HG03135 (cell line): ENCODE measurements around the gene TPX2.

ENCODE experiments used
- ATAC-seq: cut with Tn5 transposase; IDR thresholded peaks from one replicate; pipeline ENCODE4 v1.9.1; 2021; ENCODE audit warnings: mild to moderate bottlenecking, moderate library complexity; ENCODE audit not compliant: unreplicated experiment

Gene TPX2

DNA sequence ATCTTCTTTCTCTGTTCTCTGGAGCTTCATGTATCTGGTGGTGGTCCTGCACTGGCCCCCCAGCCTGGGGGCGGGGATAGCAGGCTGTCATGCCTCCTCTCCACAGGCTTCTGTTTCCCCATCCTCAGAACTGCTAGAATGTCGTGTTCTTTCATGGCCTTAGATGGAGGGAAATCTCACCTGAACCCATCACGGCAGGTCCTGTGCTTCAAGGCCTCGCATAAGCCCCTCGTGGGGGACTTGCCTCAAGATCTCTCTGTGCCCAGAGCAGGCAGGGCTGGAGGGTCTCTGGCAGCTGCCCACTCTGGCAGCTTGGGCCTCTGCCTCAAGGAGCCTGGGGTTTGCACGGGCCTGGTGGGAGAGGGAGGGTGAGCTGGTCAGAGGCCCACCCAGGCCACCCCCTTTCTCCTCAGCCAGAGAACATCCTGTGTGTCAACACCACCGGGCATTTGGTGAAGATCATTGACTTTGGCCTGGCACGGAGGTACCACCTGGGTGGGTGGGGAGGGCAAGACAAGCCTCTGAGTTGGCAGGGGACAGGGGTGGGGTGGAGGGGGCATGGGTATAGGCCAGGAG is 91.4 kb downstream of the TPX2 start:
- ATAC-seq = no peak

DNA sequence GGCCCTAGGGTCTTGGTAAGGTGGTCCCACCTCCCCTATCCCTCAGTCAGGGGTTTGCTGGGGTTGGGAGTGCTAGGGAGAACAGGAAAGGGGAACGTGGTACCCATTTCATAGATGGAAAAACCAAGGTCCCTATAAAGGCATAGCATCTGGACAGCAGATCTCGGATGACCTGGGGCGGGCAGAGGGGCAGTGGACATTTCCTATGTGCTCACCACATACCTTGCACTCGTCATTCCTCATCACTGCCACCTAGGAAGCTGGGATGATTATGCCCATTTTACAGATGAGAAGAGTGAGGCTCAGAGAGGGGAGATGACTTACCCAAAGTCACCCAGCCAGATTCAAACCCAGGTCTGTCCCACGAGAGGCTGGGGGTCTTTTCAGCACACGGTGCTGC is 92.1 kb downstream of the TPX2 start:
- ATAC-seq = no peak

GRCh38 chr20:31831771-31832306 is 92.7 kb downstream of the TPX2 start:
- ATAC-seq = no peak

DNA sequence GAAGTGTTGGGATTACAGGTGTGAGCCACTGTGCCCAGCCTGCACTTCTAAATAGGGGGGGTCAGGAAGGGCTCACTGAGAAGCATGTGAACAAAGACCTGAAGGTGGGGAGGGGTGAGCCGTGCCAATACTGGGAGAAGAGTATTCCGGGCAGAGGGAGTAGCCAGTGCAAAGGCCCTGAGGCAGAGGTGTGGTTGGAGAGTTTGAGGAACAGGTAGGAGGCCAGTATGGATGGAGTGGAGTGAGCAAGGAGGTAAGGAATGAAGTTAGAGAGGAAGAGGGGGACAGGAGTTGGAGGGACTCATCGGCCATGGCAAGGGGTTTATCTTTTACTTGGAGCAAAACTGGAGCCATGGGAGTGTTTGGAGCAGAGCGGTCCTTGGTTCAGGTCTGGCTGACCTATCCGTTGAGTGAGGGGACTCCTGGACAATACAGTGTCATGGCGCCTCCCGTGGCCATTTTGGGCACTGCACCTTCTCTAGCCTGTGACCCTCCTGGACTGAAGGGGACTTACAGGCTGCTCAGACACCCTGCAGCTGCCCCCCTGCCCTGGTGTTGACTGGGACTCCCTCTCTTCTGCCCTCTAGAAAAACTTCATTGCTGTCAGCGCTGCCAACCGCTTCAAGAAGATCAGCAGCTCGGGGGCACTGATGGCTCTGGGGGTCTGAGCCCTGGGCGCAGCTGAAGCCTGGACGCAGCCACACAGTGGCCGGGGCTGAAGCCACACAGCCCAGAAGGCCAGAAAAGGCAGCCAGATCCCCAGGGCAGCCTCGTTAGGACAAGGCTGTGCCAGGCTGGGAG is 94.2 kb downstream of the TPX2 start:
- ATAC-seq = no peak

- no peak for ATAC-seq
Observed at GRCh38 chr20:31833931-31834521, 94.9 kb downstream of the TPX2 start.

GRCh38 chr20:31835554-31835953 is 96.5 kb downstream of the TPX2 start:
- ATAC-seq = peak; percentile 16

DNA sequence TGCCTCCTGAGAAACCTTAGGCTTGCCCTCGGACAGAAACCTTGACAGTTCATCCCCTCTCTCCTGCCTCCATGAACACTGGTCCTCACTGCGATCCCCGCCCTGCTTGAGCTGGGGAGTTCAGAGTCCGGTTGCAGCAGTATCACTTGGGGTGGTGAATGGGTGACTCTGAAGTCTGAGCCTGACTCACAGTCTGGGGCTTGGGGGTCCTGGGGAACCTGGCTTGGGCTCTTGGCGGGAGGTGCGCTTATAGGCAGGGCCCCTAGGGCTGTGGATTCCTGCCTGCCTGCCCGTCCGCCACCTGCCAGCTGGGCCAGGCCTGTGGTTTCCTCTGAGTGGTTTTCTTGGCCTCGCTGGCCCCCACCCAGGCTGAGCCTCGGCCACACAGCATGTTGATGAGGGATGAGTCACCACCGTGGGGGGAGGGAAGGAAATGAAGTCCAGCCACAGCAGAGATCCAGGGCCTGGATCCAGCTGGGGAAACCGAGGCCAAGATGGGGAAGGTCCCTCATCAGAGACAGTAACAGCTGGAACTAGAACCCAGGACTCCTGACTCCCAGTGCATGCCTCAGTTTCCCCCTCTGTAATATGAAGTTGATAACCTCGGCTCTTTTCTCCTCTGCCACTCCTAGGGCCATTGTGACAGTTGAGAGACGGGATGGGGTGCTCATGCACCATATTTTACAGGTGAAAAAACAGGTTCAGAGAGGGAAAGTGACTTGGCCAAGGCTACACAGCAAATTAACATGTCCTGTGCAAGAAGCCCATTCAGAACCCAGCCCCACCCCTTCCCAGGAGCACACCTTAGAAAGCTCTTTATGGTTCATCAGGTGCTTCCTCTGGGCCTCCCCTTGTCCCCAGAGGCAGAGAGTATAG is 97.1 kb downstream of the TPX2 start:
- peak; percentile 68 for ATAC-seq

DNA sequence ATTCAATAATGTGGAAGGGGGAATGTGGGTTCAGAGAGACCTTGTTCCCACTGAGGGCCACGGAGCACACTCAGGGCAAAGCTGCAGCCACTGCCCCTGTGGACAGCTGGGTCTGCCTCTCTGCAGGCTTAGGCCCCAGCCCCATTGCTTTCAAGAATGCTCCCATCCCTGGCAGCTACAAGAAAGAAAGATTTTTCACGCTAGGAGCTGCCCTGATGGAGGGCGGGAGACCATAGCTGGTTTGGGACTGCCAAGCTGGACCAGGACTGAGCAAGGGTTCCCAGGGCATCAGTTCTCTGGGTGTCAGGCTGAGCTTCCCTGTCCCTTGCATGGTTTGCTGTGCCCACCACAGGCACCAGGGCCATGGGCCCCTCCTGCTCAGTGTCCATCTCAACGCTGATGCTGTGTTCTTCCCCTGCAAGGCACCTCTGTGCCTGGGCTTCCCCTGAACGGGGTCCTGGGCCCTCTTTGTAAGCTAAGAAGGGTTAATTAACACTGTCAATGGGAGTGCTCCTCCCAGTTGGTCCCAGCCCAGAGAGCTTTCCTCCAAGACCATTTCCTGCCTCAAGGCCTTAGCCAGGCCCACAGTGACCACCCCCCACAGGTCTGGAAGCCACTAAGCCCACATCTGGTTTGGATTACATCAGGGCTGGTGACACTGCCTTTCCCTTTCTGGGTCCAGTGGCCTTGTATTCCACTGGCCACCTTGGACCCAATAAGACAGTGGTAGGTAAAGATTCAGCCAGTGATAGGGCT is 97.9 kb downstream of the TPX2 start:
- ATAC-seq = no peak

DNA sequence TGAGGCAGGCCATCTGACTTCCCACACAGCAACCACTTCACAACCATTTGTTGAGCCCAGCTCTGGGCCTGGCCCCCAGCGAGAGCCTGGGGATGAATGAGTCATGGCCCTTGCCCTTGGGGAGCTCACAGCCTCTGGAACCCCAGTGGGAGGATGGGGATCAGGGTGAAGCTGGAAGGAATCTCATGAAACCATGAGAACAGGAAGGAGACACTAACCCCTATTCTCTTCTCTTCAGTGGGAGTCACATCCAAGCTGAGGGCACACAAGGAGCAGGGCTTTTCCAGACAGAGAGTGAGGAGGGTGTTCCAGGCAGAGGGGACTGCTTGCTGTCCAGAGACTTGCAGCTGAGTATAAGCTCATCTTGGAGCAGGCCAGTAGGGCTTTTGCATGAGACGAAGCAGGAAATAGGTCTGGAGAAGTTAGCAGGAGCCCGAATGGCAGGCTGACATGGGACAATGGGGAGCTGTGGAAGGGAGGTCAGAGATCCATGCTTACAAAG is 98.9 kb downstream of the TPX2 start:
- no peak for ATAC-seq

GRCh38 chr20:31838646-31839292 is 99.7 kb downstream of the TPX2 start:
- no peak for ATAC-seq

DNA sequence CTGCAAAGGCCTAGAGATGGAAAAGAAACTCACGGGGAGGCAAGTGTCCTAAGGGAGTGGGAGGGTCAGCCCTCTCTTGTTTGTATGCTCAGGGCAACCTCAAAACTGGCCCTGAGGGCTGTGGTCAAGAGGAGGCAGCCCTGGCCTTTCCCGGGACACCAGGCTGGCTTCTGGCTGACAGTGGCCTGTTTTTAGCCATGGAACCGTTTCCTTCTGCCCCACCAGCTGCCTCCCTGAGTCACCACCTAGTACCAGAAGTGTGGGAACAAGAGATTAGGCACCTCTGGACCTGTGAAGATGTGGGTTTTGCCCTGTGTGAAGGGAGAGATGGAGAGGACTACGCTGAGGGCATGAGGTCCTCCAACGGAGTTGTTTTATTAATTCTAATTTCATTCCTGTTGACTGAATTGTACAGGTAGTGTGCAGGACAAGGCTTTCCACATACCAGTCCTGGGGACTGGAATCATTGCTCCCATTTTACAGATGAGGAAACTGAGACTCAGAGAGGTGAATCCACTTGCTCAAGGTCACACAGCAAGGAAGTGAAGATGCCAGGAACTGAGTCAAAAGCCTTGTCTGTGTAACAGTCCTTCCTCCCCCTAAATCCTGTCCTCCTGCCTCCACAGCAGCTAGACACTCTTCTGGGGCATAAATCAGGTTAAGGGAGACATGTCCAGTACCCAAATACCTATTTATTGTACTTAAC is 100.8 kb downstream of the TPX2 start:
- ATAC-seq = no peak

GRCh38 chr20:31840906-31841816 is 102.1 kb downstream of the TPX2 start:
- no peak for ATAC-seq

DNA sequence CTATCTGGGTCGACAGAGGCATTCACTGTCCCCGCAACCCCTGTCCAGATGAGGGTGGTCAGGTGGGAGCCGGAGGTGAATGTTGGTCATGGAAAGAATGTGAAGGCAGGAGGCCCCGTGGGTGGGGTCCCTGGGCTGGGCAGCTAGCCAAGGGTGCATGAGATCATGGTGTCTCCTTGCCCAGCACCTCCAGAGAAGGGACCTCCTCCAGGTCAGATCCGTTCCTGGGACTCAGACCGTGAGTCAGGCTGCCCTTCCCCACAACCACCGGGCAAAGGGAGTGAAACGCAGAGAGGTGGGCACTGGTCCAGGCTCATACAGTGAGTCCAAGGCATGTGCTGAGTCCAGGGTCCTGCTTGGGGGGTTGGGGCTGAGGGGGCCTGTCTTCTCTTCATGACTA is 102.8 kb downstream of the TPX2 start:
- ATAC-seq = no peak

- ATAC-seq = no peak
Observed at GRCh38 chr20:31842471-31843157, 103.5 kb downstream of the TPX2 start.

GRCh38 chr20:31843288-31843687 is 104.2 kb downstream of the TPX2 start:
- no peak for ATAC-seq

GRCh38 chr20:31843881-31844280 is 104.8 kb downstream of the TPX2 start:
- ATAC-seq = no peak

GRCh38 chr20:31844737-31845299 is 105.7 kb downstream of the TPX2 start:
- no peak for ATAC-seq
